ENCODE results near the gene VAMP1. TPM values are rescaled to one million over a fixed set of nuclear protein-coding genes. Genes with fewer than 3 reads are reported as not detected.

Gene VAMP1
- total and polyA plus RNA-seq, 10 of the 15 experiments (the other 5 are each of a cell fraction or from before 2014, with no cell fraction given), result 4.8 to 123 (median 27.5) TPM

DNA sequence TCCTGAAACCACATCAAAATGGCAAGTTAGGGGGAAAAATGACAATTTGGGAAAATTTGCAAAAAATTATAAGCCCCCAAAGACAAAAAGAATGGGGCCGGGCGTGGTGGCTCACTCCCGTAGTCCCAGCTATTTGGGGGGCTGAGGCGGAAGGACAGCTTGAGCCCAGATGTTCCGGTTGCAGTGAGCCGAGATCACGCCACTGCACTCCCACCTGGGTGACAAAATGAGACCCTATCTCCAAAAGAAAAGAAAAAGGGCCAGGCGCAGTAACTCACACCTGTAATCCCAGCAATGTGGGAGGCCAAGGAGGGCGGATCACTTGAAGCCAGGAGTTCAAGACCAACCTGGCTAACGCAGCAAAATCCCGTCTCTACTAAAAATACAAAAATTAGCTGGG lies 2.0 kb upstream of the VAMP1 start:
- TF ChIP-seq, protein P1, sequence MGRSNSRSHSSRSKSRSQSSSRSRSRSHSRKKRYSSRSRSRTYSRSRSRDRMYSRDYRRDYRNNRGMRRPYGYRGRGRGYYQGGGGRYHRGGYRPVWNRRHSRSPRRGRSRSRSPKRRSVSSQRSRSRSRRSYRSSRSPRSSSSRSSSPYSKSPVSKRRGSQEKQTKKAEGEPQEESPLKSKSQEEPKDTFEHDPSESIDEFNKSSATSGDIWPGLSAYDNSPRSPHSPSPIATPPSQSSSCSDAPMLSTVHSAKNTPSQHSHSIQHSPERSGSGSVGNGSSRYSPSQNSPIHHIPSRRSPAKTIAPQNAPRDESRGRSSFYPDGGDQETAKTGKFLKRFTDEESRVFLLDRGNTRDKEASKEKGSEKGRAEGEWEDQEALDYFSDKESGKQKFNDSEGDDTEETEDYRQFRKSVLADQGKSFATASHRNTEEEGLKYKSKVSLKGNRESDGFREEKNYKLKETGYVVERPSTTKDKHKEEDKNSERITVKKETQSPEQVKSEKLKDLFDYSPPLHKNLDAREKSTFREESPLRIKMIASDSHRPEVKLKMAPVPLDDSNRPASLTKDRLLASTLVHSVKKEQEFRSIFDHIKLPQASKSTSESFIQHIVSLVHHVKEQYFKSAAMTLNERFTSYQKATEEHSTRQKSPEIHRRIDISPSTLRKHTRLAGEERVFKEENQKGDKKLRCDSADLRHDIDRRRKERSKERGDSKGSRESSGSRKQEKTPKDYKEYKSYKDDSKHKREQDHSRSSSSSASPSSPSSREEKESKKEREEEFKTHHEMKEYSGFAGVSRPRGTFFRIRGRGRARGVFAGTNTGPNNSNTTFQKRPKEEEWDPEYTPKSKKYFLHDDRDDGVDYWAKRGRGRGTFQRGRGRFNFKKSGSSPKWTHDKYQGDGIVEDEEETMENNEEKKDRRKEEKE (IDR thresholded peaks at IDR 0.05), result no peak
- TF ChIP-seq YBX1 (IDR thresholded peaks at IDR 0.05), result no peak
- TF ChIP-seq, protein P2, sequence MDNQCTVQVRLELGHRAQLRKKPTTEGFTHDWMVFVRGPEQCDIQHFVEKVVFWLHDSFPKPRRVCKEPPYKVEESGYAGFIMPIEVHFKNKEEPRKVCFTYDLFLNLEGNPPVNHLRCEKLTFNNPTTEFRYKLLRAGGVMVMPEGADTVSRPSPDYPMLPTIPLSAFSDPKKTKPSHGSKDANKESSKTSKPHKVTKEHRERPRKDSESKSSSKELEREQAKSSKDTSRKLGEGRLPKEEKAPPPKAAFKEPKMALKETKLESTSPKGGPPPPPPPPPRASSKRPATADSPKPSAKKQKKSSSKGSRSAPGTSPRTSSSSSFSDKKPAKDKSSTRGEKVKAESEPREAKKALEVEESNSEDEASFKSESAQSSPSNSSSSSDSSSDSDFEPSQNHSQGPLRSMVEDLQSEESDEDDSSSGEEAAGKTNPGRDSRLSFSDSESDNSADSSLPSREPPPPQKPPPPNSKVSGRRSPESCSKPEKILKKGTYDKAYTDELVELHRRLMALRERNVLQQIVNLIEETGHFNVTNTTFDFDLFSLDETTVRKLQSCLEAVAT (IDR thresholded peaks at IDR 0.05), result no peak
- Histone ChIP-seq H3K27me3 (replicated peaks in 1 of 2; ENCODE audit: control insufficient read depth in 2 of 2, insufficient read depth in 2 of 2, low read length in 1 of 2) (no peaks in the 10 kb centered on the region), H3K36me3 (ENCODE audit: control insufficient read depth in 2 of 2, insufficient read depth in 2 of 2, low read length in 1 of 2) (no peaks in the 10 kb centered on the region), H3K79me2 (ENCODE audit: control insufficient read depth, insufficient read depth, low read length) (peaks cover 31% of the 10 kb centered on the region), H3K4me3 (no peak overlapping the region), H4K20me1 (ENCODE audit: control insufficient read depth, insufficient read depth) (no peaks in the 10 kb centered on the region), H3K4me1 (ENCODE audit: control insufficient read depth, insufficient read depth, low read length) (peaks cover 12% of the 10 kb centered on the region), H3K4me2 (ENCODE audit: control insufficient read depth, insufficient read depth) (no peak overlapping the region), H3K27ac (ENCODE audit: control insufficient read depth, insufficient read depth) (no peak overlapping the region), H3K9me3 (replicated peaks; ENCODE audit: control insufficient read depth, insufficient read depth, low read length) (no peaks in the 10 kb centered on the region), H2AFZ (ENCODE audit: control insufficient read depth, low read depth, low read length) (no peak overlapping the region), H3K9ac (ENCODE audit: control insufficient read depth, insufficient read depth, low read length) (no peak overlapping the region)
- ChIA-PET CTCF (interaction anchor here (2.1 to 5.6 kb wide), 2 partner anchors 12 to 65 kb away, joined by 5 to 73 read pairs; partner anchors contain the start of gene GAPDH), SMC1A (ENCODE audit: uncharacterized antibody, unreplicated experiment) (interaction anchor here (1.0 to 1.9 kb wide), 3 partner anchors 9 to 21 kb away, joined by 3 to 4 read pairs (median 3); no protein-coding TSS in a partner anchor), POLR2A (interaction anchor here (0.6 to 4.2 kb wide), 2 partner anchors 16 to 21 kb away, joined by 3 to 38 read pairs; partner anchors contain the start of gene TAPBPL), RAD21 (ENCODE audit: unreplicated experiment) (interaction anchor here (1.2 kb wide), 1 partner anchor 67 kb away, joined by 4 read pairs; no protein-coding TSS in a partner anchor)
- FAIRE-seq (no peak), DNase-seq (ENCODE audit: low read depth, low spot score) (no peak), ATAC-seq (no peak)
- in situ Hi-C loops (cut with MboI) (no loop called here), intact Hi-C loops (cut with micrococcal nuclease; ENCODE audit: unreplicated experiment) (no loop called here)
- no TSS peak for BruUV-seq (replicated peaks)
- WGBS (ENCODE audit: insufficient coverage, insufficient replicate concordance, low lambda C conversion rate, missing lambda C conversion rate), result 75% methylated on average over 11 of the region's 11 CpGs
